Testis (tissue), 3 donors: ENCODE measurements around the gene SYNGR1. TPM values are rescaled to one million over a fixed set of nuclear protein-coding genes. Genes with fewer than 3 reads are reported as not detected.
"Not testable (repeated sequence)": the region's sequence is repeated elsewhere in the genome, so short reads cannot be mapped to it uniquely, and the experiment has no call there.

Experiments
- DNase-seq: peaks from one replicate; pipeline ENCODE4 v3.0.0-alpha.2; 2019
- H3K27ac ChIP-seq, 2 donors: fragments of 200-600 bp; sonication (generic); one replicate each; pipeline ENCODE4 v1.5.1; 2019
- H3K27me3 ChIP-seq: fragments of 200-600 bp; sonication (generic); one replicate; pipeline ENCODE4 v1.5.1; 2019
- H3K36me3 ChIP-seq: fragments of 200-600 bp; sonication (generic); one replicate; pipeline ENCODE4 v1.5.1; 2017; ENCODE audit warnings: low read depth; ENCODE audit errors: missing control alignments
- H3K4me1 ChIP-seq: fragments of 200-600 bp; sonication (generic); one replicate; pipeline ENCODE4 v1.5.1; 2019
- H3K4me3 ChIP-seq, 2 donors: fragments of 200-600 bp; sonication (generic); one replicate each; pipeline ENCODE4 v1.5.1; 2017 to 2019
- H3K9me3 ChIP-seq: fragments of 200-600 bp; sonication (generic); one replicate; pipeline ENCODE4 v1.5.1; 2017
- POLR2A ChIP-seq: fragments of 450-650 bp; IDR thresholded peaks from one replicate; pipeline ENCODE4 v1.6.1; 2017; ENCODE audit warnings: antibody characterized with exemption, mild to moderate bottlenecking, moderate library complexity
- WGBS, 2 donors: methylation state at CpG; one replicate each; pipeline ENCODE4 v1.1.5; 2018; 5-methylcytosine and 5-hydroxymethylcytosine counted together
- intact Hi-C: fragments of 100-400 bp; cut with DNase I; formaldehyde crosslinking; loops from one replicate; pipeline ENCODE4 v1.15.1; 2023; ENCODE audit warnings: low total_unique reads
- polyA plus RNA-seq: library from polyadenylated mRNA; stranded (reverse); fragments of 350-450 nt; fragmentation: Illumina TruSeq; extraction: RNeasy Lipid Tissue Mini Kit (QIAGEN cat#74804); gene quantifications from one replicate; pipeline ENCODE4 v1.2.3, GENCODE V29; 2014; ENCODE audit warnings: low read depth, low replicate concordance; ENCODE audit not compliant: insufficient read depth
- total RNA-seq, 2 donors: library from RNA; depleted of rRNA; stranded (reverse); fragments of >200 nt; gene quantifications; one replicate each; pipeline ENCODE4 v1.2.3, GENCODE V29; 2016
- TF ChIP-seq, protein P1 (sequence below), 3 experiments: fragments of 450-650 bp in 2 of 3; fragments of 200-600 bp in 1 of 3; sonication (generic) in 1 of 3; IDR thresholded peaks; one replicate each; pipeline ENCODE4 v1.5.1; 2016 to 2019; ENCODE audit warnings: antibody characterized with exemption in 3 of 3, mild to moderate bottlenecking in 2 of 3, moderate library complexity in 1 of 3

Gene SYNGR1
- total and polyA plus RNA-seq, 3 donors from 2014 or later = 20.4 to 46.8 (median 32.5) TPM

DNA sequence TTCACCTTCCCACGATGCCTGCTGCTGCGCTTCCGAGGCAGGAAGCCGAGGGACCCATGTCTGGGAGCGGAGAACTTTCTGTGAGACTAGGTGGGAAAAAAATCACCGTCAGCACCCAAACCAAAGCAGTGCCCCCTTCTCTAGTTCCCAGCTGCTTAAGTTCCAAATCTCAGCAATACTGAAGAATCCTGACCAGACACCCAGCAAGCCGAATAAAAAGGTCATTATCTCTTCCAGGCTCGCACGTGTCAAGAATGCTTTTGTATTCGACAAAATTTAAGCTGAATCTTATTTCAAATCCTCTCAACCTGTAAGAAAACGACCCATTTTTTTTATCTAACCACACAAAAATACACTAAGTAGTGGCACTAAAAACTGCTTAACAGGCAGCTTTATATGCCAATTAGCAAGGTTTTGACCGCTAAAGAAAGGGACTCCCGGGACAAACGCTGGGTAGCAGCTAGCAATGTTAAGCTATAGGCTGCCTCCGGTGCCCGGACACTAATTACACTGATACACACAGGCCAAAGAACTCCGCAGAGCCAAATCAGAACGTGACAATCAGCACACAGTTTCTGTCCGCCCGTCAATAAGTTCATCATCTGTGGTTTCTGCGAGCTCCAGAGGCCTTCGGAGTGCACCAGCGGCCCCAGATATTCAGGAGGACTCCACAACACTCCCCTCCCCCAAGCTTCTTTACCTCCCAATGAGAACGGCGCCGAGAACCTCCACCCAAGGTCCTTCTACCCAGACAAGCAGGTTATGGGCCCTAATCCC lies 31.1 kb upstream of the SYNGR1 start:
- TF ChIP-seq POLR2A = no peak
- TF ChIP-seq, protein P1, sequence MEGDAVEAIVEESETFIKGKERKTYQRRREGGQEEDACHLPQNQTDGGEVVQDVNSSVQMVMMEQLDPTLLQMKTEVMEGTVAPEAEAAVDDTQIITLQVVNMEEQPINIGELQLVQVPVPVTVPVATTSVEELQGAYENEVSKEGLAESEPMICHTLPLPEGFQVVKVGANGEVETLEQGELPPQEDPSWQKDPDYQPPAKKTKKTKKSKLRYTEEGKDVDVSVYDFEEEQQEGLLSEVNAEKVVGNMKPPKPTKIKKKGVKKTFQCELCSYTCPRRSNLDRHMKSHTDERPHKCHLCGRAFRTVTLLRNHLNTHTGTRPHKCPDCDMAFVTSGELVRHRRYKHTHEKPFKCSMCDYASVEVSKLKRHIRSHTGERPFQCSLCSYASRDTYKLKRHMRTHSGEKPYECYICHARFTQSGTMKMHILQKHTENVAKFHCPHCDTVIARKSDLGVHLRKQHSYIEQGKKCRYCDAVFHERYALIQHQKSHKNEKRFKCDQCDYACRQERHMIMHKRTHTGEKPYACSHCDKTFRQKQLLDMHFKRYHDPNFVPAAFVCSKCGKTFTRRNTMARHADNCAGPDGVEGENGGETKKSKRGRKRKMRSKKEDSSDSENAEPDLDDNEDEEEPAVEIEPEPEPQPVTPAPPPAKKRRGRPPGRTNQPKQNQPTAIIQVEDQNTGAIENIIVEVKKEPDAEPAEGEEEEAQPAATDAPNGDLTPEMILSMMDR (IDR thresholded peaks at IDR 0.05) = no peak
- DNase-seq = peak; percentile 58
- Histone ChIP-seq H3K9me3 (no peaks in the 10 kb centered on the region), H3K27me3 (no peaks in the 10 kb centered on the region), H3K36me3 (no peaks in the 10 kb centered on the region), H3K27ac (peak overlapping the region; percentile 95 to 99), H3K4me3 (peak overlapping the region; percentile 68 to 88), H3K4me1 (peaks cover 44% of the 10 kb centered on the region)
- intact Hi-C loops = loop anchor here (10.0 kb wide), 1 partner anchor 206 kb away; the partner anchor contains the start of gene ATF4
- 1 to 4% methylated on average over 25 to 26 of the region's 26 CpGs for WGBS, 2 donors

DNA sequence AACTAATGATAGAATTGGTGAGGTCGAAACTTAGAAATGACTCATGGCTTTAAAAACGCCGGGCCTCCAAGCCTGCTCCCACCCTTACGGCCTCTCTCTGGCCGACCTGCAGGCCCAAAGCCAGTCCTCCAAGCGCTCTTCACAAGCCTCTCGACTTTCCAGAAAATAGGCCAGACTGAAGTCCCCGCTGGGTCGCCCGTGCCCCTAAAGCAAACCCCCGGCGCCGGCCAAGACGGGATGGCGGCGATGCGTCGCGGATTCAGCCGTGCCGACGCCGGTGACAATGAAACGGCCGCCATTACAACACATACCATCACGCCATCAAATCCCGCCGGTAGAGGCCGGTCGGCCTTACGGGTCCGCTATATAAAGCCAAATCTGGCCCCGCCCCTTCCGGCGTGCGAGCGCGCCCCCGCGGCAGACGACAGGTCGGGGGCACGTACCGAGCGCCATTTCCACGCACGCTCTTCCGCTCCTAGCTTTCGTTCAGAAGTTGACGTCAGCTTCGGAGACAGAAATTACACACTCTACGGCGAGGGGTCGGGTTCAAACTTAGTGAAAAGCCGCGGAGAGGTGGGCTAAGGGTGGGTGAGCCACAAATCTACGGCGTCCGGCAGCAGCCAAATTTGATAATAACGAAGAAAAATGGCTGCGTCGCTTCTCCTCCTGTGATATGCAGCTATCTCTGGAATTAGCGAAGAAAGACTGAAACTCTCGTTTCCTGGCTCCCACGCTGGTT lies 30.3 kb upstream of the SYNGR1 start, which contains the start of gene RPL3:
Gene RPL3 (minus strand): TSS at position 340 of the 739 bp plus-strand sequence. CDS start 26 bp downstream, at position 314.
- DNase-seq = peak; percentile 98
- peak within 1 kb of the TSS; percentile 68 to 88 for H3K4me3 ChIP-seq
- no peaks in the 10 kb centered on the region for H3K36me3 ChIP-seq
- TF ChIP-seq, protein P1 (IDR thresholded peaks at IDR 0.05) = peak in 2 of 3 experiments; percentile 38 to 41
- peak; percentile 15 for TF ChIP-seq POLR2A
- WGBS, 2 donors = 0% methylated on average over 39 to 65 of the region's 65 CpGs
- no peaks in the 10 kb centered on the region for H3K27me3 ChIP-seq
- H3K27ac ChIP-seq = peak within 1 kb of the TSS; percentile 95 to 99
- peaks cover 36% of the 10 kb centered on the region for H3K4me1 ChIP-seq
- H3K9me3 ChIP-seq = no peaks in the 10 kb centered on the region
- intact Hi-C loops = loop anchor here (10.0 kb wide), 1 partner anchor 205 kb away; the partner anchor contains the start of gene ATF4

DNA sequence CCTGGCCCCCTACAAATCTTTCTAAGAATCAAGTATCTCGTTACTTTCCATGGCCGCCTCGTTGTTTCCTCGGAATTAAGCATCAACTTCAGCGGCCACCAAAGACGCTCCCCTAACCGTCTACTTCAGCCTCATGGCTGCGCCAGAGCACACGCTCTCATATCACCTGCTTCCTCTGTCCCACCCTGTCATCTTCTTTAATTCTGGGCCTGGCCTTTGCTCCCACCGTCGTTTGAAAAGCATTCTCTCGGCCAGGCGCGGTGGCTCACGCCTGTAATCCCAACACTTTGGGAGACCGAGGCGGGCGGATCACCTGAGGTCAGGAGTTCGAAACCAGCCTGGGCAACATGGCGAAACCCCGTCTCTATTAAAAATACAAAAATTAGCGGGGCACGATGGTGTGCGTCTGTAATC lies 29.2 kb upstream of the SYNGR1 start:
- Histone ChIP-seq H3K4me3 (peak overlapping the region; percentile 68 to 88), H3K27ac (peak overlapping the region; percentile 95 to 99), H3K4me1 (peaks cover 24% of the 10 kb centered on the region)
- DNase-seq, H3K27me3 ChIP-seq, H3K9me3 ChIP-seq, intact Hi-C loops, H3K36me3 ChIP-seq: not testable (repeated sequence)
- WGBS, 2 donors = 77 to 79% methylated on average over 24 of the region's 24 CpGs

DNA sequence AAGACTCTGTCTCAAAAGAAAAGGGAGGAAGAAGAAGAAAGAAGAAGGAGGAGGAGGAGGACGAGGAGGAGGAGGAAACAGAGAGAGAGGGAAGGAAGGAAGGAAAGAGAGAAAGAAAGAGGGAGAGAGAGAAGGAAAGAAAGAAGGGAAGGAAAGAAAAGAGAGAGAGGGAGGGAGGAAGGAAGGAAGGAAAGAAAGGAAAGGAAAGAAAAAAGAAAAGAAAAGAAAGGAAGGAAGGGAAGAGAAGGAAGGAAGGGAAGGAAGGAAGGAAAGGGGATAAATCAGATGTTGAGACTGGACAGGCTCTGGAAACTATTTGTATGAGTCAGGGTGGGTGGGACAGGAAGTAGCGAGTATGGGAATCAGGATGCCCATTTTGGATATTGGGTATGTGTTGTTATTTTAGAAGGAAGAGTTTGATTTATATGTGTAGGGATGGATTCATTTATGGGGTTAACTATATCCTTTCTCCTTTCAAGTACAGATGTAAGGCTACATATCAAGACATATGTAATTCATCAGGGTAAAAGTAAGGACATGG lies 24.3 kb upstream of the SYNGR1 start:
- no peaks in the 10 kb centered on the region for H3K4me1 ChIP-seq
- no peak overlapping the region for H3K4me3 ChIP-seq
- 76 to 79% methylated on average over 2 of the region's 2 CpGs for WGBS, 2 donors
- no peak for DNase-seq
- no peak for TF ChIP-seq POLR2A
- TF ChIP-seq, protein P1 (IDR thresholded peaks at IDR 0.05) = no peak
- no peaks in the 10 kb centered on the region for H3K27me3 ChIP-seq
- no peaks in the 10 kb centered on the region for H3K36me3 ChIP-seq
- H3K9me3 ChIP-seq = no peaks in the 10 kb centered on the region
- intact Hi-C loops = no loop called here
- no peak overlapping the region for H3K27ac ChIP-seq
